Cardiac fibroblast (primary cell): ENCODE data around the gene ERI3.

ENCODE experiments used
- DNase-seq, 2 donors: peaks; one replicate each; pipeline versions ENCODE4 v3.0.0 to v3.0.0-alpha.2; 2010; ENCODE audit warnings: low read depth in 2 of 2
- H3K4me3 ChIP-seq, 2 donors: replicated peaks in 1 of 2; 1 replicate in 1 of 2; 2 replicates in 1 of 2; pipeline ENCODE4 v1.5.1; 2011; ENCODE audit warnings: low read depth in 2 of 2, low read length in 2 of 2, mild to moderate bottlenecking in 2 of 2, moderate library complexity in 1 of 2
- CTCF ChIP-seq: IDR thresholded peaks from one replicate; pipeline ENCODE4 v1.5.1; 2011; ENCODE audit warnings: low read depth, mild to moderate bottlenecking, low read length, inconsistent platforms

ERI3 gene

GRCh38 chr1:44260792-44261170 is 94.3 kb downstream of the ERI3 start:
- H3K4me3 ChIP-seq: no peak overlapping the region
- TF ChIP-seq CTCF: no peak
- DNase-seq: no peak

- no peak for TF ChIP-seq CTCF
- no peak for DNase-seq
- H3K4me3 ChIP-seq: no peak overlapping the region
Measured at GRCh38 chr1:44259090-44259489, 96.0 kb downstream of the ERI3 start.

- TF ChIP-seq CTCF: no peak
- no peak overlapping the region for H3K4me3 ChIP-seq
- no peak for DNase-seq
Measured at GRCh38 chr1:44256762-44257554, 98.1 kb downstream of the ERI3 start.

GRCh38 chr1:44254392-44254910 is 100.6 kb downstream of the ERI3 start:
- TF ChIP-seq CTCF: no peak
- no peak overlapping the region for H3K4me3 ChIP-seq
- DNase-seq: no peak

- TF ChIP-seq CTCF: no peak
- DNase-seq: no peak
- no peak overlapping the region for H3K4me3 ChIP-seq
Measured at GRCh38 chr1:44251989-44252671, 102.9 kb downstream of the ERI3 start.

GRCh38 chr1:44251486-44251885 is 103.6 kb downstream of the ERI3 start:
- H3K4me3 ChIP-seq: no peak overlapping the region
- DNase-seq: no peak

More at GRCh38 chr1:44251486-44251885, 103.6 kb downstream of the ERI3 start:
- TF ChIP-seq CTCF: no peak
